NCI-H1417 (cell line): Measurements from ENCODE around the gene MMP14.
"Not testable (repeated sequence)": the region's sequence is repeated elsewhere in the genome, so short reads cannot be mapped to it uniquely, and the experiment has no call there.

ENCODE experiments used
- DNase-seq, 3 experiments: peaks; one replicate each; lab custom pipeline; 2025; lab: John Stamatoyannopoulos, UW

The MMP14 gene

GRCh38 chr14:22841769-22842168, 5.4 kb downstream of the MMP14 start:
- DNase-seq: no peak

- DNase-seq: no peak
Measured at GRCh38 chr14:22842211-22843122, 6.1 kb downstream of the MMP14 start.

GRCh38 chr14:22843123-22843925, 6.9 kb downstream of the MMP14 start:
- no peak for DNase-seq

GRCh38 chr14:22844221-22845102, 8.1 kb downstream of the MMP14 start:
- DNase-seq: no peak

GRCh38 chr14:22845103-22845394, 8.7 kb downstream of the MMP14 start:
- DNase-seq: no peak

GRCh38 chr14:22845821-22846625, 9.6 kb downstream of the MMP14 start:
- no peak for DNase-seq

- DNase-seq: no peak
Measured at GRCh38 chr14:22846811-22847307, 10.5 kb downstream of the MMP14 start.

GRCh38 chr14:22847661-22848341, 11.4 kb downstream of the MMP14 start:
- no peak for DNase-seq

GRCh38 chr14:22848351-22849164, 12.2 kb downstream of the MMP14 start:
- DNase-seq: no peak

GRCh38 chr14:22849212-22849819, 12.9 kb downstream of the MMP14 start:
- no peak for DNase-seq

- no peak for DNase-seq
Measured at GRCh38 chr14:22850944-22851764, 14.8 kb downstream of the MMP14 start.

GRCh38 chr14:22852178-22852577, 15.8 kb downstream of the MMP14 start:
- DNase-seq: not testable (repeated sequence)

GRCh38 chr14:22852599-22852939, 16.2 kb downstream of the MMP14 start:
- DNase-seq: no peak

- peak; percentile 68 to 87 (median 72) for DNase-seq
Measured at GRCh38 chr14:22852940-22853767, 16.8 kb downstream of the MMP14 start.

GRCh38 chr14:22854296-22854695, 17.9 kb downstream of the MMP14 start:
- not testable (repeated sequence) for DNase-seq

- DNase-seq: no peak
Measured at GRCh38 chr14:22854963-22855724, 18.8 kb downstream of the MMP14 start.

GRCh38 chr14:22856428-22856827, 20.0 kb downstream of the MMP14 start:
- no peak for DNase-seq
